Frontal cortex (tissue), 4 donors: ENCODE data around the gene ZNF839. TPM values are rescaled to one million over a fixed set of nuclear protein-coding genes. Genes with fewer than 3 reads are reported as not detected.
"Not testable (repeated sequence)": the region's sequence is repeated elsewhere in the genome, so short reads cannot be mapped to it uniquely, and the experiment has no call there.

Experiments used
- DNase-seq, 2 donors: peaks; one replicate each; pipeline ENCODE4 v3.0.0; 2012; ENCODE audit warnings: low spot score in 2 of 2
- FAIRE-seq: peaks from 2 replicates; lab custom pipeline; 2012; peaks lifted over from hg19 to GRCh38; lab: Jason Lieb, UNC
- total RNA-seq: library from RNA; depleted of rRNA; stranded (reverse); fragments of >200 nt; gene quantifications from one replicate; pipeline ENCODE4 v1.2.3, GENCODE V29; 2014
- donor health status: control.
- donor health status: control.
- donor health status: control.

The ZNF839 gene
- 12.6 TPM for total RNA-seq

DNA sequence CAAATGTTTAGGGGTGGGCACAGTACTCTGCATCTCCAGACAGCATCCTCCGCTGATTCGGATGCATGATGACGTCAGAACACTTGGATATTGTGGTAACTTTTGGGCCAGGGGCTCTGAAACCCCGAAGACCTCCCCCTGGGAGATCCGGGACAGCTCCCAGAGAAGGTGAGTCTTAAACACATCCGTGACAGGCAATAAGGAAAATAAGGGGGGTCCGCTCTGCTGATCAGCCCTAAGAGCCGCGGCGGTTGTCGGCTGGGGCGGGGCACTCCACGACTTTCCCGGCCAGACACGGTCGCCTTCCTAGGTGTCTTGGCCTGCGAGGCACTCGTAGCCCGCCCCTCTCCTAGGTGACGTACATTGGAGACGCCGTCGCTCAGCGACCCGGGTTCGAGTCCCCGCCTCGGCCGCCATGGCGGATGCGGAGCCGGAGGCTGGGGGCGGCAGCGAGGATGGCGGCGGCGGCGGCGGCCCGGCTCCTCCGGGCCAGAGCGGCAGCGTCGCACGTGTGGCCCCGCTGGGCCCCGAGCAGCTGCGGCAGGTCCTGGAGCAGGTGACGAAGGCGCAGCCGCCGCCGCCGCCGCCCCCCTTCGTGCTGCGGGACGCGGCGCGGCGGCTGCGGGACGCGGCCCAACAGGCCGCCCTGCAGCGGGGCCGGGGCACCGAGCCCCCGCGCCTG is at the start of gene ZNF839:
ZNF839 (plus strand) TSS at position 396 of the 682 bp plus-strand sequence; CDS start at position 416, 20 bp downstream.
- FAIRE-seq (no peak), DNase-seq (peak; percentile 89 to 90)

DNA sequence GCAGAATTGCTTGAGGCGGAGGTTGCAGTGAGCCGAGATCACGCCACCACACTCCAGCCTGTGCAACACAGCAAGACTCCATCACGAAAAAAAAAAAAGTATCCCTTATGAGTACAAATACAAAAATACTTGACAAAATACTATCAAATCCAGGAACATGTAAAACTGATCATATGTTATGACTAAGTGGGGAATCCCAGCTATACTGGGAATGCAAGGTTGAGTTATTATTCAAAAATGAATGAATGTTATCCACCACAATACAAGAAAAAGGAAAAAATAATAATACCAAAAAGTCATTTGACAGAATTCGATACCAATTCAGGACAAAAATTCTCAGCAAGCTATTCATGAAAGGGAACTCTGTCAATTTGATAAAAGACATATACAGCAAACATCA is 47.2 kb upstream of the ZNF839 start:
- DNase-seq (no peak), FAIRE-seq (no peak)

DNA sequence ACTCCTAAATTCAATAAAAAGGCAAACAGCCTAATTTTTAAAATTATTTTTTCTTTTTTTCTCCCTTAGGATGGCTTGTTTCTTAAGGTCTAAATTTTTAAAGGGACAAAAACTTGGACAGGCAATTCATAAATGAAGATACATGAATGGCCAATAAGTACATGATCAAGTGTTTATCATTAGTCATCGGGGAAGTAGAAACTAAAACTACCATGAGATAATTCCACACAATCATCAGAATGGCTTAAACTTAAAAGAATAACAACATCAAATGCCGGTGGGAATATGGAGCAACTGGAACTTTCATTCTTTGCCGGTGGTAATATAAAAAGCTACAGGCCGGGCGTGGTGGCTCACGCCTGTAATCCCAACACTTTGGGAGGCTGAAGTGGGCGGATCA is 43.7 kb upstream of the ZNF839 start:
- FAIRE-seq (no peak), DNase-seq (no peak)

DNA sequence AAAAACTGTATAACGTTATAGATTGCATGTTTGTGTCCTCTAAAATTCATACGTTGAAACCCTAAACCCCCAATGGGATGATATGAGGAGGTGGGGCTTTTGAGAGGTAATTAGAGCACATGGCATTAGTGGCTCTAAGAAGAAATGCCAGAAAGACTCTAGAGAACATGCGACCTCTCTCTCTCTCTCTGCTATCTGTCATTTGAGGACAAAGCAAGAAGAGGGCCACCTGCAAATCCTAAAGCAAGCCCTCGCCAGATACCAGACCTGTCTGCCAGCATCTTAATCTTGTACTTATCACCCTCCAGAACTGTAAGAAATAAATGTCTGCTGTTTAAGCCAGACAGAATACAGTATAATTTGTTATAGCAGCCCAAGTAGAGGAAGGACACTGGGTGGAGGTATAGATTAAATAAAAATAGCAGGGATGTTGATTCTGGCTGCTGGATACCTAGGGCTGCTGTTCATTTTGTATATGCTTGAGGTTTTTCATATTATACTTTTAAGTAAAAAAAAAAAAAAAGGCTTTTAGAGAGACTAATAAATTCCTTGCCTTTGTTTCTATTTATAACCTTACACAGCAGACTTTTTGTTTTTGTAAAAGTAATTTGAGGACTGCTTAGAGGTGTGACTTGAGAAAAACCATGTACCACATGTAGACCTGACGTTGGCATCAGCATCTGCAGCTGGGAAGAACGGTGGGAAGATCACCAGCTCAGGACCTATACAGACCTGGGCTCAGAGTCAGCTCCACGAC is 41.5 kb upstream of the ZNF839 start:
- FAIRE-seq (no peak), DNase-seq (no peak)

- DNase-seq (no peak), FAIRE-seq (no peak)
These were observed 41.0 kb upstream of the ZNF839 start for GRCh38 chr14:102278631-102278935.

DNA sequence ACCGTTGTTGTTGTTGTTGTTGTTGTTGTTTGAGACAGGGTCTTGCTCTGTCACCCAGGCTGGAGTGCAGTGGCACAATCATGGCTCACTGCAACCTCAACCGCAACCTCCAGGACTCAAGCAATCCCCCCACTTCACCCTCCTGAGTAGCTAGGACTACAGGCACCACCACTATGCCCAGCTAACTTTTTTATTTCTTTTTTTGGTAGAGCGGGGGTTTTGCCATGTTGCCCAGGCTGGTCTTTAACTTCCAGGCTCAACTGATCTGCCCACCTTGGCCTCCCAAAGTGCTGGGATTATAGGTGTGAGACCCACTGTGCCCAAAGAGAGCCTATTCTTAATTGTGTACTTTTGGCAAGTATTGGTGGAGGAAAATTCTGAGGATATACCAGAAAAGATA is 40.3 kb upstream of the ZNF839 start:
- FAIRE-seq (no peak), DNase-seq (no peak)

- no peak for DNase-seq
- FAIRE-seq = no peak
These were observed 39.7 kb upstream of the ZNF839 start for GRCh38 chr14:102279688-102280348.

DNA sequence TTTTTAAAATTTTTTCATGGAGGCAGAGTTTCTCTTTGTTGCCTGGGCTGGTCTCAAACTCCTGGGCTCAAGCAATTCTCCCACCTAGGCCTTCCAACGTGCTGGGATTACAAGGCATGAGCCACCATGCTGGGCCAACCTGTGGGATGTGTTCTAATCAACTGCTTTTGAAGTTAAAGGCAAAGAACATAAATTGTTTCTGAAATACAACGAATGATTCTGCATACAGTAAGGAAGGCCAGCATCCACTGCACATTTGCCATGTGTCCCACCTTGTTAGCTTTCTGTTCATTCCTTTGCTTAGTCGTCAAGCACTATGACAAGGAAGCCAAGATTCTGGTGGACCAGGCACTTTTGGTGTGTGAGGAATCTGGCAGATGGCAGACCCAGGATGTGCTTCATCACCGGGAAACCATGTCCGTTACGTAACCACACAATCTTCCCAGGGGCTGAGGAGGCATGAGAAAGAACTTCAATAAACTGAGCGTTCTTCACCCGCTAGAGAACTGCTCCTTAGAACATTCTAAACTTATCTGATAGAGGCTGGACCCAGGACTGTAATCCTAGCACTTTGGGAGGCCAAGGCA is 39.1 kb upstream of the ZNF839 start:
- DNase-seq (no peak), FAIRE-seq (no peak)

DNA sequence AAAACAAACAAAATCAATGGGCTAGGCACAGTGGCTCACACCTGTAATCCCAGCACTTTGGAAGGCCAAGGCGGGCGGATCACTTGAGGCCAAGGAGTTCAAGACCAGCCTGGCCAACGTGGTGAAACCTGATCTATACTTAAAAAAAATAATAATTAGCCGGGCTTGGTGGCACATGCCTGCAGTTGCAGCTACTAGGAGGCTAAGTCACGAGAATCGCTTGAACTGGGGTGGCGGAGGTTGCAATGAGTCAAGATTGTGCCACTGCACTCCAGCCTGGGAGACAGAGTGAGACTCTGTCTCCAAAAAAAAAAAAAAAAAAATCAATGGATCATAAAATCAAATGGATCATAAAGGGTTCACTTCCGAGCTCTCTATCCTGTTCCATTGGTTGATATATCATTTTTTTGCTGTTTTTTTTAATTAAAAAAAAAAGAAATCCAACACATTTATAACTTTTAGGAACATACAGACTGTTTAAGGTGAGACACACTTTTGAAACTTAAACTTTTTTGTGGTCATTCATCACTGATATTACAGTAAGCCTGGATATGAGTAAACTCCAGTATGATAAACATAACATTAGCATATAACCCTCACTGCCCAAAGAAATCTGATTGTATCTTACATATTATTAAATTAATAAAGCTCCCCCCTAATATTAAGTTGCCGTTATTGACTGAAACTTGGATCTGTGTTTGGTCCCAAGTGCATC is 36.6 kb upstream of the ZNF839 start:
- DNase-seq (no peak), FAIRE-seq (no peak)

- FAIRE-seq (no peak), DNase-seq (no peak)
These were observed 35.9 kb upstream of the ZNF839 start for GRCh38 chr14:102283631-102284129.

- FAIRE-seq = no peak
- DNase-seq = no peak
These were observed 34.4 kb upstream of the ZNF839 start for GRCh38 chr14:102285106-102285505.

GRCh38 chr14:102288139-102288538 is 31.4 kb upstream of the ZNF839 start:
- DNase-seq (no peak), FAIRE-seq (no peak)

GRCh38 chr14:102292441-102292840 is 27.1 kb upstream of the ZNF839 start:
- FAIRE-seq (no peak), DNase-seq (no peak)

DNA sequence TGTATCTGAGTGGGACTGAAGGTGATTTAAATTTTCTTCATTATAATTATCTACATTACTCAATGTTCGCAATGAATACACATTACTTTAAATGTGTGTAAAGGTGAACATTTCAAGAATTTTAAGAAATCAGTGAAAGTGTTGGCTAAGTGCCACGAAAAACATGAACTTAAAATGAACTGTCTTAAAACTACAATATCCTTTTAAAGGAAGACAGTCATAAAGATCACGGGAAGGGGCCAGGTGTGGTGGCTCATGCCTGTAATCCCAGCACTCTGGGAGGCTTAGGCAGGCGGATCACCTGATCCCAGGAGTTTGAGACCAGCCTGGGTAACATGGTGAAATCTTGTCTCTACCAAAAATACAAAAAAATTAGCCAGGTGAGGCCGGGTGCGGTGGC is 25.8 kb upstream of the ZNF839 start:
- DNase-seq = no peak

DNA sequence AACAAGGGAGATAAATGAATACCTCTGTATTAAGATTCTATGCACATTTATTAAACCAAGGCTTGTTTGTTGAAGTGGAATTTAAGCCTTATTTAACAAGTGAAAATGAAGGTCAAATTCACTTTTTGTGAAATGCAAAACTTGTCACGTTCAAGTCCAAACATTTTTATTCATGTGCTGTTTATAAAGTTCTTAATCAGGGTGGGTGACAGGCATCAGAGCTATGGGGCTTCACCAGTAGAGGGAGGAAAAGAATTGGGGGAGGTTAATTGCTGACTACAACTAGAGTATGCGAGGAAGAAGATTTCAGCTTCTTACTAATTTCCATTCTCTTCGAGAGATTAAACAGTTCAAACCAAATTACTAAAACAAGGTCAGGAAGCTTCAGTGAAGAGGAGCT is 24.3 kb upstream of the ZNF839 start:
- DNase-seq (no peak), FAIRE-seq (no peak)

More for the DNA sequence above, 25.8 kb upstream of the ZNF839 start:
- FAIRE-seq = no peak

- DNase-seq (no peak), FAIRE-seq (no peak)
These were observed 21.9 kb upstream of the ZNF839 start for GRCh38 chr14:102297436-102298170.

GRCh38 chr14:102298303-102299070 is 21.1 kb upstream of the ZNF839 start:
- DNase-seq, FAIRE-seq: not testable (repeated sequence)

DNA sequence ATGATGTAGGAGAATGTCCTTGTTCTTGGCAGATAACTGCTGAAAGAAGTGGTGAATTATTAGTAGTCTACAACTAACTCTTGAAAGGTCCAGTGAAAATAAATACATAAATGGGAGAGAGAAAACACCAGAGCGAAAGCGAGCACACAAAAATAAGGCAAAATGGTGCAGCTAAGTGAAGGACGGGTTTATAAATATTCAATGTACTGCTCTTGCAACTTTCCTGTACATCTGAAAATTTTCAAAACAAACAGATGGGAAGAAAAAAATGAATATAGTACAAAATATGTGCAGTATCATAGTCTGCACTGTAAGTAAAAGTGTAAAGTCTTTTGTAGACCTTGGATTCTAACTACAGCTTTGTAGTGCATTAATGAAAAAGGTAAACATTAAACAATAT is 15.9 kb upstream of the ZNF839 start:
- no peak for DNase-seq
- no peak for FAIRE-seq
